HG03280 (cell line): ENCODE data around the gene CPSF3.

Source experiments
- ATAC-seq: cut with Tn5 transposase; IDR thresholded peaks from one replicate; pipeline ENCODE4 v1.9.1; 2021; ENCODE audit warnings: mild to moderate bottlenecking, moderate library complexity; ENCODE audit not compliant: unreplicated experiment

CPSF3 gene

GRCh38 chr2:9423100-9423921 is at the start of gene CPSF3, which contains the start of gene ITGB1BP1:
TSS of gene CPSF3 (plus strand) at chr2:9423654. CDS start at chr2:9423774, 120 bp downstream.
TSS of gene ITGB1BP1 (minus strand) at chr2:9423528. CDS start at chr2:9418697, 4,831 bp downstream.
- ATAC-seq, result peak; percentile 83

- ATAC-seq, result no peak
Measured at GRCh38 chr2:9374071-9374730, 49.3 kb upstream of the CPSF3 start.

- no peak for ATAC-seq
Measured at GRCh38 chr2:9375857-9376428, 47.5 kb upstream of the CPSF3 start.

GRCh38 chr2:9377461-9378097 is 45.9 kb upstream of the CPSF3 start:
- ATAC-seq, result no peak

GRCh38 chr2:9378433-9379390 is 44.7 kb upstream of the CPSF3 start:
- ATAC-seq, result no peak

GRCh38 chr2:9379391-9379755 is 44.1 kb upstream of the CPSF3 start:
- ATAC-seq, result no peak

- no peak for ATAC-seq
Measured at GRCh38 chr2:9380702-9381628, 42.5 kb upstream of the CPSF3 start.

- no peak for ATAC-seq
Measured at GRCh38 chr2:9382604-9383235, 40.7 kb upstream of the CPSF3 start.

- ATAC-seq, result no peak
Measured at GRCh38 chr2:9384521-9384920, 38.9 kb upstream of the CPSF3 start.

- ATAC-seq, result no peak
Measured at GRCh38 chr2:9385841-9386240, 37.6 kb upstream of the CPSF3 start.

- ATAC-seq, result no peak
Measured at GRCh38 chr2:9388199-9388681, 35.2 kb upstream of the CPSF3 start.

GRCh38 chr2:9388950-9389911 is 34.2 kb upstream of the CPSF3 start:
- no peak for ATAC-seq

- ATAC-seq, result no peak
Measured at GRCh38 chr2:9390151-9390850, 33.2 kb upstream of the CPSF3 start.

GRCh38 chr2:9390991-9391390 is 32.5 kb upstream of the CPSF3 start:
- no peak for ATAC-seq

- no peak for ATAC-seq
Measured at GRCh38 chr2:9391961-9392720, 31.3 kb upstream of the CPSF3 start.
